ENCODE results near the gene VCP. TPM values are rescaled to one million over a fixed set of nuclear protein-coding genes. Genes with fewer than 3 reads are reported as not detected.

The VCP gene
- 100 to 1,000 TPM; 111 to 159 (median 135) TPM for polyA plus RNA-seq (ENCODE audit: low read depth in 6 of 6)

DNA sequence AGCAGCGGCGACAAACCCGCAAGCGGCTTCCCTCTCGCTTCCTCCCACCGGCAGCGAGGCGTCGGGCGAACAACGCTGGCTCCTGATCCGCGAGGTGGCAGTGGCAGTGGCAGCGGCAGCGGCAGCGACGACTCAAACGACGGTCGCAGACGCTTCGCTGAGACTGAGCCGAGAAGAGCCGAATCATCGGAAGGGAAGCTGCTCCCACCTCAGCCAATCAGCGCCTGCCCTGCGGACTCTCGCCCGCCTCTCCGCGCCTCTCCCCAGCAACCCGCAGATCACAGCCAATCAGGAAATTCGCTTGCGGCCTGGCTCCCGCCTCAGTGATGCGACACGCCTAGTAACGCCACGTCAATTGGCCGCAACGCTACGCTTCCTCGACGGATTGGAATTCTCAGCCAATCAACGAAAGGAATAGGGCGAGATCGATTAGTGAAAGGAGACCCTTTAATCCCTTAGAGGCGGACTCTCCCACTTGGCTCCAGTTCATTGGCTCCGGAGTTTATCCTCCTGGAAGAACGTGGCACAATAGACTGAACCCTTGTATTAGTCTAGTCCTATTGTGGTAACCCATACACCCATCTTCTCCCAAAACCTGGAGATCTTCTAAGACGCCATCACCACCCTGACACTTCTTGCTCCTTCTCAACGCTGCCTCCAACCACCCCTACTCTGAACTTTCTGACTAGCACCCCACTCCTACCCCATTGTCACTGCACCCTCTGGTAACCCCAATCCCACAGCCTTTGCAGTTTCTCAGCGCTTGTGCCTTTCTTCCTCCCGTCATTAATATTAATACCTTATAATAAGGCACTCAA lies at the start of gene VCP:
Gene VCP (minus strand): TSS at position 165 of the 818 bp plus-strand sequence. CDS start 272 bp downstream, outside the sequence.
- Mint-ChIP-seq H3K27me3 (no peaks in the 10 kb centered on the region), H3K4me1 (peaks cover 30 to 46% (median 43%) of the 10 kb centered on the region in 3 donors), H3K9me3 (peaks cover 0 to 2% (median 0%) of the 10 kb centered on the region in 7 donors), H3K36me3 (peaks cover 0 to 5% of the 10 kb centered on the region in 2 donors), H3K27ac (peak within 1 kb of the TSS; percentile 90 to 98 (median 95)), H3K4me3 (peak within 1 kb of the TSS; percentile 87 to 98 (median 94))
- ATAC-seq (ENCODE audit: low read depth in 2 of 2): peak; percentile 86 to 88
- peak; percentile 98 for DNase-seq

DNA sequence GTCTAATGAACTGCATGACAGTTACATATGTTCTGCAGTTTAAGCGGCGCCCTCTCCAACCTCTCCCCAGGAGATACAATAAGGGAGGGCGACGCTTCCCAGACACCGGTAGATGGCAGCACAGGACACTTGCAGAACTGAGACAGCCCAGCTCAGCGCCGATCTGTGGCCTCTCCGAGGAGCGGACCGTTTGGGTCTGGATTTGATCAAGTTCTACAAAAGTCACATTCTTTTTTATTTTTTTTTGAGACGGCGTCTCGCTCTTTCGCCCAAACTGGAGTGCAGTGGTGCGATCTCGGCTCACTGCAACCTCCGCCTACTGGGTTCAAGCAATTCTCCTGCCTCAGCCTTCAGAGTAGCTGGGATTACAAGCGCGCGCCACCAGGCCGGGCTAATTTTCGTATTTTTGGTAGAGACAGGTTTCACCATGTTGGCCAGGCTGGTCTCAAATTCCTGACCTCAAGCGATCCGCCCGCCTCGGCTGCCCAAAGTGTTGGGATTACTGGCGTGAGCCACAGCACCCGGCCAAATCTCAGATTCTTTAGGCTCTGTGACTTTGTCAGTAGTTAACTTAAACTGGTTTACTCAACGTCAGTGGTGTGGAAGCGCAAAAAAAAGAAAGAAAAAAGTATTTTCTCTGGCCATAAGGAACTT lies 44.6 kb upstream of the VCP start:
- Mint-ChIP-seq H3K36me3 (no peaks in the 10 kb centered on the region), H3K27ac (peak overlapping the region; percentile 89 to 99 (median 95)), H3K27me3 (no peaks in the 10 kb centered on the region), H3K4me1 (peaks cover 37 to 43% (median 37%) of the 10 kb centered on the region in 3 donors), H3K4me3 (peak overlapping the region; percentile 85 to 98 (median 96)), H3K9me3 (peaks cover 0 to 2% (median 0%) of the 10 kb centered on the region in 7 donors)
- ATAC-seq (ENCODE audit: low read depth in 2 of 2): peak; percentile 74
- DNase-seq: peak; percentile 87

DNA sequence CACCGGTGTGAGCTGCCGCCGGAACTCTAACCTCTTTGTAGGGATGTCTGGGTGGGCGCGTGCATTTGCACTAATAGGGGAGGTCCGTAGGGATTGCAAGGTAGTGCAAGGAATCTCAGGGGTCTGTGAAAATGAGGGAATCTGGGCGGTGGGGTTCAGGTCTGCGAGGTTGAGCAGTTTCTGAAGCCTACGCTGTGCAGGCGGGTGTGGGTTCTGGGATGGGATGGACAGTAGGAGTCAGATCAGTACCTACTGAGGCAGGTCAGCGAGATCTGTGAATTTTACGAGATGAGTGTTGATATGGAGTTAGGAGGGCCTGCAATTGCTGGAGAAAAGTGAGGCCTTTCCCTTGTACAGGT lies 44.1 kb upstream of the VCP start:
- Mint-ChIP-seq H3K9me3 (peaks cover 0 to 3% (median 0%) of the 10 kb centered on the region in 7 donors), H3K4me3 (peak overlapping the region; percentile 85 to 98 (median 96)), H3K27me3 (no peaks in the 10 kb centered on the region), H3K27ac (peak overlapping the region; percentile 89 to 99 (median 95)), H3K4me1 (peaks cover 42 to 48% (median 43%) of the 10 kb centered on the region in 3 donors), H3K36me3 (no peaks in the 10 kb centered on the region)
- ATAC-seq (ENCODE audit: low read depth in 2 of 2) (no peak), DNase-seq (no peak)

DNA sequence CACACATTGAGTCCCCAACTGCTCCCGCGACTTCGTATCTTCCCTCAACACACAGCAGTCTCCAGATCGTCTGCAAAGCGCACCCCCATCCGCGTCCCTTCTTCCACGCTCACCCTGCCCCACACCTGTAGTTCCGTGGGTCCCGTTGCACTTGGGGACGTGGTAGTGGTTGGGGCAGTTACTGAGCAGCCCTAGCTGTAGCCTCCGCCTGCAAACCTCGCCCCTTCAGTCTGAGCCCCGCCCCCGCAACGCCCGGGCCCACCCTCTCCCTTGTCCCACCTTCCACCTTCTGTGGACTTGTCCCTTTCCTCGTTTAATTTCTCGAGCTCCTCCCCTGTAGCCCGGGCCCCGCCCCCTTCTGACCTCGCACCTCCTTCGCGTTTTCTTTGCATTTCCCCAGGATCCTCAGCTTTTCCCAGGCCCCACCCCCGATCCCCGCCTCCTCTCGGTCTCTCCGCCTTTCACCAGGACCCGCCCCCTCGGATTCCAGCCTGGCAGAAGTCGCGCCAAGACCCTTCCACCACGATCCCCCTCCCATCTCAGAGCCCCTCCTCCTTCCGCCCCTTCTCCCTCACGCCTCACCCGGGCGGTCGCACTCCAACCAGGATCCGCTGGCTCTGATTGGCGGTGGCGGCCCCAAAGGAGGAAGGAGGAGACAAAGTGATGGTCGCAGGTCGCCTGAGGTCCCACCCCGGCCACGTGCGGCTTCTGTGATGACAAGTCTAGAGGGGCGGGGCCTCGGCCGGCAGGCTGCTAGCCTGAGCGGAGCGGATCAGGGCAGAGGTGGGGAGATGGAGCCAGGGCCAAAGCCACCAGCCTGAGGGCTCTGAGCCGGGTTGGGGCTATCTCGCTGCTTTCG lies 43.5 kb upstream of the VCP start, which contains the start of gene ATOSB:
Gene ATOSB (minus strand): TSS at position 183 of the 859 bp plus-strand sequence. CDS start 7,588 bp downstream, outside the sequence.
- Mint-ChIP-seq H3K27me3 (no peaks in the 10 kb centered on the region), H3K4me3 (peak within 1 kb of the TSS; percentile 85 to 98 (median 96)), H3K36me3 (no peaks in the 10 kb centered on the region), H3K9me3 (peaks cover 0 to 3% (median 0%) of the 10 kb centered on the region in 7 donors), H3K4me1 (peaks cover 48 to 52% (median 49%) of the 10 kb centered on the region in 3 donors), H3K27ac (peak within 1 kb of the TSS; percentile 89 to 99 (median 96))
- ATAC-seq (ENCODE audit: low read depth in 2 of 2) (peak; percentile 74 to 77), DNase-seq (peak; percentile 93)

DNA sequence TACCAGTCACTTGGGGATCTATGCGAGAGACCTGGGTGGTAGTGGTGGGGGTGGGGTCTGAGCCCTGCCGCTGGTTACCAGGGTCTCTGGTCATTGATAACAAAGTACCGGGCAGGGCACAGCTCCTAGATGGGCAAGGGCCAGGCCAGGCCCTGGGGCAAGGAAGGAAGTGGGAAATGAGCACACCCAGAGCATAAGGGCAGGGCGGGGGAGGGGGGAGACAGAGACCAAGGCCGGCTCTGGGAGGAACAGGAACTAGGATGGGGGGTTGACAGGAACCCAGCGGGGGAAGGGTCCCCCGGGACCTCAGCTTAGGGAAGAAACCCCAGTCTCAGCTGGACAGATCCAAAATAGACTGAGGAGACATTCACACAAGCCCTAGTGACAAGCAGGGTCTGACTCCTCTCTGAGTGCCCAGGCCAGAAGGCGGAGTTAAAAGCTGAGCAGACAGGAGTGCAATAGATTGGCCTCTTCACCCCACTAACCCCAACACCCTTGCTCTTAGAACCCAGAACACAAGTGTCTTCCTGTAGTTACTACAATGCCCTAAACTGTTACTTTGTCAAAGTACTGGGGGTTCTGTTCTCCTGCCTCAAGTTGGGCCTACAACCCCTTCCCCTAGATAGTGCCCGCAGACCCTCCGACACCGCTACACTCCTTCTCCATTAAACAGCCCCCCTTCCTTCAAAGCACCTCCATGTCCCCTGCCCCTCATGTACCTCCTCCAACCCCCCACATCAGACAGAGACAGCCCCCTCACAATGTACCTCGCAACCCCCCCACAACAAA lies 42.6 kb upstream of the VCP start:
- no peaks in the 10 kb centered on the region for H3K27me3 Mint-ChIP-seq
- no peaks in the 10 kb centered on the region for H3K36me3 Mint-ChIP-seq
- ATAC-seq (ENCODE audit: low read depth in 2 of 2): no peak
- H3K27ac Mint-ChIP-seq: peak overlapping the region in 5 of 6 donors; percentile 89 to 99 (median 92)
- peak overlapping the region; percentile 85 to 98 (median 96) for H3K4me3 Mint-ChIP-seq
- H3K9me3 Mint-ChIP-seq: peaks cover 0 to 3% (median 0%) of the 10 kb centered on the region in 7 donors
- DNase-seq: peak; percentile 25
- H3K4me1 Mint-ChIP-seq: peaks cover 52 to 57% (median 56%) of the 10 kb centered on the region in 3 donors

DNA sequence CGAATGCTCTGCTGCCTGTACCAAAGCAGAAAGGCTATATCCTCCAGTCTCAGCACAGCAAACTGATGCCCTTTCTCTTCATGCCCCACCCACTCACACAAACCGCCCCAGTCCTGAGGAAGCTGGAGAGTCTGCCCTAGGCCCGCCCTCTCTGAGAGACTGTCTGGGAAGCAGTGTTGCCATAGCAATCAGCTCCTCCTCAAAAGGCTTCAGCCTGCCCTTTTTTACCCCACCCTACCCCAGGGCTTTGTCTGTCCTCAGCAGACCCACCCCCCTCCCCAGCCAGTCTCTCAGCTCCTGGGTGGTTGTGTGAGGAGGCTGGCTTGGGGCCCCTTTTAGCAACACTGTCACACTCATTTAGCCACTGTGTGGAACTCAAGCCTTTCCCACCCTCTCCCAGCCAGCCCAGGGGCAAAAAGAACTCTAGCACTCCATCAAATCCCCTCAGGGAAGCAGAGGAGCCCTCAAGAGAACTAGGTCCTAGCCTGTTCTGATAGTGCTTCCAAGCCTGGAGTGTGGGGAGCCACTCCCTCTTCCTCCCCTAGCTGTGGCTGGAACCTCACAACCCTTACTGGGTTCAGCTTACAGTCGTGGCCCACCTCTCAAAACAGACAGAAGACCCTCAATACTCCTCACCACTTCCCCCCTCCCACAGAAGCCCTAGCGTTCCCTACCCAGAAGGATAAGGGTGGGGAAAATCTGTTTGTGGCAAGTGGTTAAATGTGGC lies 41.9 kb upstream of the VCP start:
- H3K4me1 Mint-ChIP-seq: peaks cover 52 to 57% (median 56%) of the 10 kb centered on the region in 3 donors
- ATAC-seq (ENCODE audit: low read depth in 2 of 2): no peak
- H3K27ac Mint-ChIP-seq: peak overlapping the region in 5 of 6 donors; percentile 89 to 93 (median 90)

DNA sequence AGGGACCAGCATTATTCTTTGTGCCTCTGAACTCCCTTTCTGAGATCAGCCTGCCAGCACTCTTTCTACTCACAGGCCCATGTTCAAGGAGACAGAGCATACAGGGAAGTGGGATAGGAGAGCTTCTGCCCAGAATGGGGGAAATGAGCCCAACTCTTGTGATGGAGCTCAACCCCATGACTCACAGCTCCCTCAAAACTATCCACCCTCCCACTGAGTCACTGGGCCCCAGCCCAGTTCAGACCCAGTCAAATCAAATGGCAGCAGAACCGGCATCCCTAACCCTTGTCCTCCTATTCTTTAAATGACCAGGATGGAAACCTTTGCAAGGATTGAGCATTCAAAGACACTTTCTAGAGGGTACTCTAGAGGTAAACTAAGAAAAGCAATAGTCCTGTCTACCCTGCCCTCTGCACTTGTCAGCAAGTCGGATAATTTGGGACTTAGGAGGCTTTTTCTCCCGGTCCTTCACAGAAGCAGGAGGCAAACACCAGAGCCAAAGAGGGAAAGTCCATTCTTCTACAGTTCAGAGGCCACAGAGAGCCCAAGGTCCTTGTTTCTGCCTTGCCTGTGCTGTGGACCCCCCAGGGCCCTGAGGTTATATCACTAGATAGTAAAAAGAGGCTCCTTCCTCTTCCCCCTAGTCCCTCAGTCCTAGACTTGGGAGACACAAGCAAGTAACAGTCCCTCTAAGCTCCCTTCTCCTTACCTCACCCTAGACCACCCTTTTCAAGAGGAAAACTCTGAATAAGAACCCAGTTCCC lies 40.0 kb upstream of the VCP start:
- peak overlapping the region; percentile 66 to 92 (median 86) for H3K27ac Mint-ChIP-seq
- peak overlapping the region; percentile 1 to 91 (median 80) for H3K4me3 Mint-ChIP-seq
- H3K9me3 Mint-ChIP-seq: peaks cover 0 to 3% (median 0%) of the 10 kb centered on the region in 7 donors
- ATAC-seq (ENCODE audit: low read depth in 2 of 2) (no peak), DNase-seq (no peak)
- peaks cover 52 to 57% (median 56%) of the 10 kb centered on the region in 3 donors for H3K4me1 Mint-ChIP-seq
- no peaks in the 10 kb centered on the region for H3K36me3 Mint-ChIP-seq
- H3K27me3 Mint-ChIP-seq: no peaks in the 10 kb centered on the region

More for the DNA sequence above, 41.9 kb upstream of the VCP start:
- no peaks in the 10 kb centered on the region for H3K27me3 Mint-ChIP-seq
- peak overlapping the region; percentile 42 to 98 (median 94) for H3K4me3 Mint-ChIP-seq
- peaks cover 0 to 3% (median 0%) of the 10 kb centered on the region in 7 donors for H3K9me3 Mint-ChIP-seq
- H3K36me3 Mint-ChIP-seq: no peaks in the 10 kb centered on the region
- peak; percentile 19 for DNase-seq

DNA sequence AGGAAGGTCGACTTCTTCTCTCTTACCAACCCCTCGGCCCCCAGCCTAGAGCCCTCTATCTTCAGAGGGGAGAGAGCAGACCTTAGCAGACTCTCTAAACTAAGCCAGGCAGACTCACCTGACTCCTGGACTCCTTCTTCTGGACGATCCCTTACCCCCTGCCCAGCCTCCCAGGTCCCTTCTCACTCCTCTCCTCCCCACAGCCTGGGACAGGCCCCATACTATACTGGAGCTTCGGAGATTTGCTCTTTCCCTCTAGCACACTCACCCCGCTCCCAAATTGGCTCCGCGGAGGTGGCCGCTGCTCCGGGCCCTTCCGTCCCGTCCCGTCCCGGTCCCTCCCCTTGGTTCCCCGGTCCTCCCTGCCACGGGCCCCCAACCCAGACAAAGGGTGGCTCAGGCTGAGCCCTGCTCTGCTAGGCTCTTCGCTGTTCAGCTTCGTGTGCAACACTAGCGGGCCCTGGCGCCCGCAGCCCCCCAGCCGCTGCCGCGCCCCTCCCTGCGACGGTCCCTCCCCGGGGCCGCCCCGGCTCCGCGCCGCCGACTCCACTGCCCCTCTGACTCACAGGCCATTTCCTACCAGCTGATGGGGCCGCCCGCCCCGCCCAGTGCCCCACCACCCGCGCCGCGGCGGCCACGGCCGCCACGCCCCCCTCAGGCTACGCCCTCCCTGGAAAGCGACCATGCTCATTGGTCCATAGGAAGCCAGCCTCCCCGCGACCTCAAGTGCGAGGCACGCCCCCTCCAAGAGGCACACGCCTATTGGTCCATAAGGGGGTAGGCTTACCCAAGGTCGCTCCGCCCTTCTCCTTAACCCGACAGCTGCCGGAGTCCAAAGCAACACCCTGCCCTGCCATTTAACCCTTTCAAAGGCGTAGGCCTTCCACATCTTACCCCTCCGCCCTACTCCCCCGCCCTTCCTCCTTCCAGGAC lies 38.8 kb upstream of the VCP start:
- H3K36me3 Mint-ChIP-seq: no peaks in the 10 kb centered on the region
- peak; percentile 91 for DNase-seq
- peak; percentile 77 for ATAC-seq (ENCODE audit: low read depth in 2 of 2)
- H3K4me1 Mint-ChIP-seq: peaks cover 45 to 51% (median 46%) of the 10 kb centered on the region in 3 donors
- peaks cover 0 to 3% (median 0%) of the 10 kb centered on the region in 7 donors for H3K9me3 Mint-ChIP-seq
- H3K27me3 Mint-ChIP-seq: no peaks in the 10 kb centered on the region
- peak overlapping the region; percentile 66 to 92 (median 90) for H3K27ac Mint-ChIP-seq
- H3K4me3 Mint-ChIP-seq: peak overlapping the region; percentile 73 to 91 (median 84)

DNA sequence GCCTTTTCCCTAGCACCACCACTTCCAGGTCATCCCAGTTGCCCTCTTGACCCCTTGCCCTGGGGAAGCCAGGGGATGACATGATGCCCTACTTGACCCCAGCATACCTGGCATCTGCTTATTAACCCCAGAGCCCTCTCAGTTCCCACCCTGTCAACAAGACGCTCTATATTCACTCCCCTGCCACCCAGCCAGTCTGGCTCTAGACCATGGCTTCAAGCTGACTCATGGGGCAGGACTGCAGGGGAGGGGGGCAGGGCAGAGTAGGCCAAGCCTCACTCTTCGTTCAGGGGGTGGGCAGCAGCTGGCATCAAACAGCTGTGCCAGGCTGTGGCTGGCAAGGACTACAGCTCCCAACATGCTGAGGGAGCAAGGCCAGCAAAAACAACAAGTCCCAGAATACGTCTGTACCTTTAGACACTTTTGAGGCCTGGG lies 37.9 kb upstream of the VCP start:
- Mint-ChIP-seq H3K4me3 (peak overlapping the region in 7 of 8 donors; percentile 29 to 91 (median 83)), H3K27ac (peak overlapping the region in 5 of 6 donors; percentile 13 to 96 (median 88)), H3K36me3 (no peaks in the 10 kb centered on the region), H3K4me1 (peaks cover 35 to 42% (median 37%) of the 10 kb centered on the region in 3 donors), H3K9me3 (peaks cover 0 to 3% (median 0%) of the 10 kb centered on the region in 7 donors), H3K27me3 (no peaks in the 10 kb centered on the region)
- DNase-seq (no peak), ATAC-seq (ENCODE audit: low read depth in 2 of 2) (no peak)

DNA sequence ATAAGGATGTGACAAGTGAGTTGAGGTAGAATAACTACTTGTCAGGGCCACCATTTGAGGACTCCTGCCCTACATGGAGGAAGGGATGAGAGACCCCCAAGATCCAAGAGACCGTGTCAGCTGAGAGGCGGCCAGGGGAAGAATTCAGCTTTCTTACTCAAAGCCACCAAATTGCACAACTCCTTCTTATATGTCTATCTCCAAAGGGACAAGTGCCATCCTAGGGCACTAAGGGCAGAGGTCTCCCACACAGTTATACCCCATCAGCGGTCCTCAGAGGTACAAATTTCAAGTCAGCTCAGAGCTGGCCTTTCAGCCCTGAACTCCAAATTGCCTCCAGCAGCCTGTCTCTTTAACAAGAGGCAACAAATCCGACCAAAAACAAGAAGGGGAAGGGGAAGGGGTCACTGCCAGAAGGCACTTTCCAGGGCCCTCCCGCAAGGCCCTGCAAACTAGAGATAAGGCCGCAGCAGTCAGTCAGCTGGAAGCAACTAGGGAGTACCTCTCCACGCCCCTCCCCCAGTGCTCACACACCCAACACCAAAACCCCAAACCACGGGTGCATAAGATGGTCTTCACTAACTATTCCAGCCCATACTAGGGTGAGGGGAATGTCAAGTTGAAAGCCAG lies 36.6 kb upstream of the VCP start:
- peak overlapping the region in 1 of 6 donors; percentile 44 for H3K27ac Mint-ChIP-seq

More for the DNA sequence above, 36.6 kb upstream of the VCP start:
- Mint-ChIP-seq H3K27me3 (no peaks in the 10 kb centered on the region), H3K4me1 (peaks cover 24 to 29% (median 26%) of the 10 kb centered on the region in 3 donors), H3K9me3 (peaks cover 0 to 3% (median 0%) of the 10 kb centered on the region in 7 donors), H3K36me3 (no peaks in the 10 kb centered on the region), H3K4me3 (peak overlapping the region in 2 of 8 donors; percentile 30 to 42)
- no peak for DNase-seq
- ATAC-seq (ENCODE audit: low read depth in 2 of 2): no peak

Data from naive B cell (primary cell).